GM19025 (cell line): ENCODE measurements around the gene ZBTB34.

Experiments used
- ATAC-seq: cut with Tn5 transposase; IDR thresholded peaks from one replicate; pipeline ENCODE4 v1.9.1; 2021; ENCODE audit warnings: mild to moderate bottlenecking, low read depth, moderate library complexity; ENCODE audit not compliant: unreplicated experiment

Gene ZBTB34

DNA sequence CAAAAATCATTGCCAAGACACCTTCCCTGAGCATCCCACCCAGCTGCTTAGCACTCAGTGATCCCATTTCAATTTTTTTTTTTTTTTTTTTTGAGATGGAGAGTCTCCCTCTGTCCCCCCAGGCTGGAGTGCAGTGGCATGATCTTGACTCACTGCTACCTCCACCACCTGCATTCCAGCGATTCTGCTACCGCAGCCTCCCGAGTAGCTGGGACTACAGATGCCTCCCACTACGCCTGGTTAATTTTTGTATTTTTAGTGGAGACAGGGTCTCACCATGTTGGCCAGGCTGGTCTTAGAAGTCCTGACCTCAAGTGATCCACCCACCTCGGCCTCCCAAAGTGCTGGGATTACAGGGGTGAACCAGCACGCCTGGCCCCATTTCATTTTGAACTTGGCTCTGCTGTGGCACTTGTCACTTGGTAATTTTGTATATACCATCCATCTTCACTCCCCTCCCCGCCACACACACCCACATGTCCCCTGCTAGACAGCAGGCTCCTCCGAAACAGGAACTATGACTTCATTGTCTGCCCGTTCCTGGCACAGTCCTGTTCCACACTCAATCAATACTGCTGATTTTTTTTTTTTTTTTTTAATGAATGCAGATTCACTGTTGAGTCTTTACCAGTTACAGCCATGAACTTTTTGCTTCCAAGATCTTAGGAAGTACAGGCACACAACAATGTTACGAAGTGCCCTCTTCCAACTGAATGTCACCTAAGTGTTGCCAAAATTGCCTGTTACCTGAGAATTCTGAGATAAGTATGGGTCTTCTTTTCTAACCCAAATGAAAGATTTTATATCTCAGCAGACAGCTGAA, 17.3 kb upstream of the ZBTB34 start:
- no peak for ATAC-seq

DNA sequence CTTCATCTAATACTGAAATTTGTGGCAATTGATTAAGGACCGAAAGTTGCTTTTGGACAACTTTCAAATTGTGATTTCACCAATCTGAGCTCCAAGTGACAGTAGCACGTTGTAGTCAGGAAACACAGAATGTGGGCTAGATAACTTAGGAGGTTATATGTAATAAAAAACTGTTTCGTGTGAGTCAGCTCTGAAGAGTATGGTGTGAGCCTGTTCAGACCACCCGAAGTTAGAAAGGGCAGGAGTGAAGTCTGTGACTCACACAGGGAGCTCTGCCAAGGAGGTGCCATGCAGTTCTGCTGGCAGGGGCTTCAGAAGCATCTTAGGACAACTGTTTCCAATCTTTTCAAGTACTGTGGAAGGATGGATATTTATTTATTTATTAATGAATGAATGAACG, 16.4 kb upstream of the ZBTB34 start:
- no peak for ATAC-seq

DNA sequence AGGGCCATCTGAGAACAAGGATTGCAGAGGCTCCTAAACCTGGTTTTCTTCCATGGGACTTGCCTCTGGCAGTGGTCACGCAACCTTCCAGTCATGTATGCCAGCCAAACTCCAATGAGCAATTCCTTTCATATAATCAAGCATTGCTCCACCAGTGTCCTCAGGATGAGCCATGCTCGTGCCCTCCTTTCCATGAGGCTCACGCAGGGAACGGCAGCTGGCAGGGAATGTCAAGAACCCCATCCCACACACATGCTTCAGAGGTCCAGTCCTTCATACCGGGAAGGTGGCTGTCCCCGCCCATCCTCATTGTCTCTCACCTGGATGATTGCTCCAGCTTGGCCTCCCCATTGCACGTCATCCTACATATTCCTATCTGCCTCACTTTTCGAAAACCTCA, 13.4 kb upstream of the ZBTB34 start:
- ATAC-seq: no peak

DNA sequence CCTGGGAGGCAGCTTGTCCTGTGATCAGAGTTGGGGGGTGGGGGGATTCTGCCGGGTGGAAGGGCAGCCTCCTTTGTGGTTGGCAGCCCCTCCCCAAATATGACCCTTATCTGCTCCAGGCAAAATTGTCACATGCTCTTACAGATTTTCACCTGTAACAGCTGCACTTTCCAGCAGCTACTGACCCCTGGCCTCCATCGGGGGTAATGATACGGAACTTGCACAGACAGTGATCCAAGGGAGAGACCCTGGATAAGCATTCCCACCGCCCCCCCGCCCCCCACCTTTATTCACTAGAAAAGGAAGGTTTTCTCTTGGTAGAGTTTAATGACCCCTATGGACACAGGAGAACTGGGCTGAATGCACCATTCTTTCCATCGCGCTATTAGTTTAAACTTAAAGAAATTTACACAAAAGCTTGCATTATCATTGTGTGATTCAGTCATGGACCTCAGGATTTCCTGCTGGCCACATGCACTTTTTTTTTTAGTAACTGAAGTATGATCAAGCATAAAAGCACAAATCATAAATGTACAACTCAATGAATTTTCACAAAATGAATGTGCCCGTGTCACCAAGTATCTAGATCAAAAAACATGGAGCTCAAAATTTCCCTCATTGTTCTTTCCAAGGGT, 10.7 kb upstream of the ZBTB34 start:
- no peak for ATAC-seq

DNA sequence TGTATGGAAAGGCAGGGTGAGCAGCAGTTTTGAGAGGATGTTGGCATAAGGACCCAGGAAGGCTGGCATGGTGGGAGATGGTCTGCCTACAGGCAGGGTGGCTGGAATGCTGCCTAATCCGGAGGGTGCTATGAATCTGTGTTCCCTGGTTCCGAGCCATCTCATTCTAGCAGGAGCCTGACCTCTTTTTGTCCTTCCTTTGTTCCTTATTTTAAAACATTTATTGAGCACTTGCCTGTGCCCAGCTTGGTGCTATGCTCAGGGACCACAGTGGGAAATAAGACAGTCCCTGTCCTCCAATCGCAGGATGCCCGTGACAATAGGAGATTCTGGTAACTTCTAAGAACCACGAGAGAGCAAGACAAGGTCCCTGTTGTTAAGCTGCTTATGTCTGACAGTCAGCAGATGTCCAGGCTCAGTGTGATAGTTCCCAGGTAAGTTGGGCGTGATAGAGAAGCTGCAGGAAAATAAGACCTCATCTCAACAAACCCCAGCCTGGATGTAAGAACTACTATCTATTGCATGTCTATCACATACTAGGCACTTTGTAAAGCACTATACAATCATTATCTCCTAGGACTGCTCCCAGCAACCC, 9.1 kb upstream of the ZBTB34 start:
- no peak for ATAC-seq

DNA sequence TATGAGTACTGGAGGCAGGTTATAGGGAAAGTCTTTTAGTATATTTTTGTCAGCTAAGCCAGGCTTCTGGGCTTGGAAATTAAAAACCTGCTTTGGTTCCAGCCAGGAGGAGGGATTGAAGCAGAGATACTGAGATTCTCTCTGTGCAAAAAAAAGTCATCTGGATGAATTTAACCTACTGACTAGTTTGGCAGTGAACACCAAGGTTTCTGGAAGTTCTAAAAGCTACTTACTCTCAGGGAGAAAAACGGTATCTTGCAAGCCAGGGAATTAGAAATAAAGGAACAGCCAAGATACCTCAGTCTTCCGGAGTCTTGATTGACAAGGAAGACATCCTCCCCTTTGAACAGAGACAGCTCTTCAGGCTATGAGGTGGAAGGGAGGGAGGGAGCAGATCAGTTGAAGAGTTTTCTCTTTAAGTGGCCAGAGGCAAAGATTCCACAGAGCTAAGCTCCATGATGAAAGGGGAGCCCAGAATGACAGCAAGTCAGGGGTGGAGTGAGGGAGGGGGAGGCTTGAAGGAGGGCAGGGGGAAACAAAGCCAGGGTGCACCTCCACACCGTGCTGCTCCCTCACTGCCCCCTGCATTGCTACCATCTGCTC, 8.3 kb upstream of the ZBTB34 start:
- no peak for ATAC-seq

DNA sequence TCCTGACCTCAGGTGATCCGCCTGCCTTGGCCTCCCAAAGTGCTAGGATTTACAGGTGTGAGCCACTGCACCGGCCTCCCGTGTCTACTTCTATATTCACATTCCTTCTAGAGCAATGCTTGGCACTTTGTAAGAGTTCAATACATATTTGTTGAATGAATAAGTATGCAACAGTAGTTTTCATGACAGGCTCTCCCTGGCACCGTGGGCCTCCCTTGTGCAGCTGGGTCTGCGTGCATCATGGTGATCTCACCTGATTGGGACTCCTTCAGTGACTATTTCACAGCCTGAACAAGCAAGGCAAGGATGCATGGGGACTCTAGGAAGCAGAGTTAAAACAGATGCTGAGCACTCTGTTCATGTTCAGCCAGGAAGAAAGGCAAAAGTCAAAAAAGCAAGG, 6.8 kb upstream of the ZBTB34 start:
- ATAC-seq: no peak

DNA sequence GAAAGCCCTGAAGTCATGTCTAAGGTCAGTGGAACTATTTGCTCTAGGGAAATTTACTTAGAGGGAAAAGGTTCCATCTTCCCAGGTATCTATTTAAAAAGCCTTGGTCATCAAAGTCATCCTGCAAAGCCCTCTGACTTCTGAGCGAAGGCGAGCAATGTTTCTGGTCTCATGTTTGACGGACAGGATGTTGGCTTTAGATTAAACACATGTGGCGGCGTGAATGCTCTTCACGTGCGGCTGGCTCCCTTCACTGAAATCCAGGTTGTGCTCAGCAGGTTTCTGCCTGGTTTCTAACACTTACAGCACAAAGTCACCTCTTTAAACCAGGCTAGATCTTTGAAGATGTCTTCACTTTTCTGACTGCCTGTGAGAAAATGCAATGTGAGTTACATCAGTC, 5.7 kb upstream of the ZBTB34 start:
- ATAC-seq: no peak

DNA sequence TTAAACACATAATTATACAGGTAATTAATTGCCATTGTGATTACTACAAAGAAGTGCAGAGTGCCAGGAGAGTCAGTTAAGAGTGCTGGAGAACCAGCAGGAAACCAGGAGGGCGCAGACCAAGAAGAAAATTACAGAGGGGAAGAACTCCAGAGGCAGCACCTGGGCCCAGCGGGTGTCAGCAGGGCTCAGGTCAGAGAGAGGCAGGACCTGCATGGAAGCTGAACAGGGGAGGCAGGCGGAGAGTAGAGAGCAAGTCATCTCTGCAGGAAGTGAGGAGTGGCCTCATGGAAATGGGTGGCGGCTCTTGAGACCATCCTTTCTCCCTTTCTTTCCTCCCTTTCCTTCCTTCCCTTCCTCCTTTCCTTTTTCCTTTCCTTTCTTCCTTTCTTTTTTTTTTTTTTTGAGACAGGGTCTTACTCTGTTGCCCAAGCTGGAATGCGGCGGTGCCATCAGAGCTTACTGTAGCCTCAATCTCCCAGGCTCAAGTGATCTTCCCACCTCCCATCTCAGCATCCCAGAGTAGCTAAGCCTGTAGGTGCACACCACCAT, 4.0 kb upstream of the ZBTB34 start:
- ATAC-seq: no peak

DNA sequence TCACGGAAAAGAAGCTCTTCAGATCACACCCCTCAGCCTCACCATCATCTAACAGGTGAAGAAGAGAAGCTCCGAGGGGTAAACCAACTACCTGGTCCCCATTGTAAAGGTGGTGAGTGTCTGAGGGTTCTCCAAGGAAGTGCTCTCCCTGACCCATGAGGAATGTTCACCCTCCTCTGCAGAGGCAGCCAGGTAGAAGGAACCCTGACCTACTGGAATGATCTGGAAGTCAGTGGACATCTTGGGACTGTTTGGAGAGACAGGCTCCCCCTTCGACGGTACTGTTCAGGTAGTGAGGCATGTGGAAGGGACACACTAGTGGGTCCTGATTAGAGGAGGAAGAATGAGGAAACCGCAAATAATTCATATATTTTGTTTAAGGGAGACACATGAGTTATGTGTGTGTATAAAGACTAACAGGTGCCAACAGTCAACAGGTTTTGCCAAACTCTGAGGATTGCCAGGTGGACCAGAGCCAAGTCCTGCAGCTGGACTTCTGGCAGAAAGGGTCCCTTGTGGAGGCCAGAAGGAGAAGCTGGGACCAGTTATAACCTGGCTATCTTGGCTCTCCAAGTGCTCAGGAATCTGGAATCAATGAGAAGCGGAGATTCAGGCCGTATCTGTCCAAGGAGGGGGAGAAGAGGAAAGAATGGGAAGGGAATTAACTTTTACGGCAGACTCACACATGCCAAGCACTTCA, 3.0 kb upstream of the ZBTB34 start:
- no peak for ATAC-seq

DNA sequence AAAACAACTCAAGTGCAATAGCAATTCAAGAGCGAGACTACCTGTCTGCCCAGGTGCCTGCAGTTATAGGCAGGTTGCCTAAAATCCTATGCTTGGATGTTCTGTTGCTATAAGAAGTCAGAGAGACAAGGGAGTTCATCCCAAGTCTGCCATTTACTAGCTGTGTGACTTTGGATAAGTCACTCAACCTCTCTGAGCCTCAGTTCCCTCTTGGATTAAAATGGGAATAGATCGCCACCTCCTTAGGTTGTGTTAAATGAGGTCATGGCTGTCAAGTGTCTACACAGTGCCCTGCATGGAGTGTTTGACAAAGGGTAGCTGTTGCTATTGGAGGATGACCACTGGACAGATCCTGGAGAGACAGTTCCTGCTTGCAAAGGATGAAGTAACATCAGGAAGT, 1.3 kb upstream of the ZBTB34 start:
- ATAC-seq: no peak

DNA sequence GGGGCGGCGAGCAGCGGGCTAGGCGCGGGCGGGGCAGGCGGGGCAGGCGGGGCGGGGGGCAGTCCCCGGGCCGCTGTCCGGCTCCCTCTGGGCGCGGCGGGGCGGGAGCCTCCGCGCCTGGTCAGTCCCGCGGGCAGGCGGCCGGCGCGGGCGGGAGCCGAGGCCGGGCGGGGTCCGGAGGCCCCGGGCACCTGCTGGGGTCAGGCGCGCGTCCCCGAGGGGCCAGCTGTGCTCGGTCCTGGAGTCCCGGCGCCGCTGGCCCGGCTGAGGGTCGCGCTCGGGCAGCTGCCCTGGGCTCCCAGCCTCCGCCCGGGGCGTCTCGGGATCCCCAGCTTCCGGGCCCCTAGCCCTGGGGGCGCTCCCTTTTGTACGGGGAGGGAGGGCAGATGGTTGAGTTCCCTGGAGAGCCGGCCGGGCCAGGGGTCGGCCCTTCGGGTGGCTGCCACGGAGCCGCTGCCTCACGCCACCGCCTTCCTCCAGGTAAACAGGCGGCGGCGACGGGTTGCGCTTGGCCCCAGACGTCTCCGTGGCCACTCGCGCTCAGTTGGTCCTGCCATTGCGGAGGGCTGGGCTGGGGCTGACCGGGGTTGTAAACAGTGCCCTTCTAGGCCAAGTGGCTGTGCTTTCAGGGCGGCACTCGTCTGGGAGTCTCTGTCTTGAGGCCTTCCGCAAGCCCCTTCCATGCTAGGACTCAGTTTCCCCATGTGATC, 473 bp downstream of the ZBTB34 start:
- ATAC-seq: peak; percentile 25

DNA sequence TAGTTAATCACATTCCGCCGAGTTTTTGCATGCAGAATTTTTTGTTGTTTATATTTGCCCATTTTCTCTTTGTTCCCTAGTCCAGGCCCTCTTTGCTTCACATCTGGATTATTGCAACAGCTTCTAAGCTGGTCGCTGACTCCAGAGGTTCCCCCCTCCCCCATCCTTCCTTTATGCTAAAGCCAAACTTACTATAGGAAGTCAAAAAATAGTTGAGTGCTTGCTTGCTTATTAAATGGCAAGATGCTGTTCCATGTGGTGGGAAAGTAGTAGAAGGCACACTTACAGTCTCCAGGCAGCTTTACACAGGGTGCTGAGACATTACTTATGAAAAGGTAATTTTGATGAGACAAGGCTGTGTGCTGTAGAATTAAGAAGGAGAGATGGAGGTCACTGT, 1.3 kb downstream of the ZBTB34 start:
- ATAC-seq: no peak

DNA sequence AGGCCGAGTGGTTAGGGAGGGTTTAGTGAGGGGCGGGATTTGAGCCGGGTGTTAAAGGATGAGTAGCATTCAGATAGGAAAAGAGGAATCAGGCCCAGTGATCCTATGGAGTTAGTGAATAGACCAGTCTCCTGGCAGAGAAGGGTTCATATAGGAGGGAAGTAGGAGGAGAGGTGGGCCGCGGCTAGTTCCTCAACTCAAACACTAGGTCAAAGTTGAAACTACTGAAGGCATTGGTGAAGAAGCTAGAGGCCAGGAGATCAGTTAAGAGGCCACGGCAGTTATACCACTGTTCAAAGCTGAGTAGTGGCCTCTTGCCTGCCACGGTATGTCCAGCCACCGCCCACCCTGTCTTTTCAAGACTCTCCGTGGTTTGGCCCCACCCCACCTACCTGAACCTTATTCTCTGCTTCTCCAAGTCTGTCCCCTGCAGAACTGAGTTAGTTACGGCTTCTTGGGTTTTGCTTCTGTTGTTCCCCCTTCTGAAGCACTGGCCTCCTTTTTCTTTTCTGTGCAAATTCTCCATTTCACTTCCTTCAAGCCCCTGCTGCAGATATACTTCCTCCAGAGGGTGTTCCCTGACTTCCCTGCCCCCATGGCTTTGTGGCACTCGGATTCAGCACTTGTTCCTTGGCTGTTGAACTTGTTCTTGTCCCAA, 1.8 kb downstream of the ZBTB34 start:
- no peak for ATAC-seq

DNA sequence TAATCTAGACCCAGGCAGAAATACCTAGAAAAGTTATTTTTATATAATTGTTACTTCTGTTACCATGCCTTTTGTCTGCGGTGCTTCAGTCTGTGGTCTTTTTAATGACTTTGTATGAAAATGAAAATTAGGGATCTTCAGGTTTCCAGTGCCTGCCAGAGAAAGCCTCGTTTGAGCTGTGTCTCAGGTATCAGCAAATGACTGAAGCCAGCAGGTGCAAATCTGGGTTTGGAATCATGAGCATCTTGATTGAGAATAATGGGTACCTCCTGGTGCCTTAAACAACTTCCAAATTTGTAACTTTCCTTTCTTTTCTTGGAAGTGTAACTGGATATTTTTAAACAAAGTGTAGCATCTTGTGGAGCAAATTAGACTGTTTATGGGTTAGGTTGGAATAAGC, 4.3 kb downstream of the ZBTB34 start:
- ATAC-seq: no peak

DNA sequence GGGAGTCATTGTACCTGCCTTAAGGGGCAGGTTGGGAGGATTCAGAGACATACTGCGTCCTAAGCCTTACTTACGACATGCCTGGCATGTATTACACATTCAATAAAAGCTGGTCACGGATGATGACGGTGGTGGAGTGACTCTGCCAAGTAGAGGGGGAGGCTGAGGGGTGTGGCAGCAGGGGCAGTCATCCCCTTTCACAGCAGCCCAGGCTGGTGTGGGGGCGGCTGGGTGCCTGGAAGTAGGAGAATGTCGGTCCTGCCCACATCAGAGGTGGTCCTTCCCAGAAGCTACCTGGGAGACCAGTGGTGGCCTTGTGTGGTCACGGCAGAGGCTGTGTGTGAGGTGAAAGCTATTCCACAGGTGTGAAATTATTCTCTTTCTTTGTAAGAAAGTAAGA, 8.9 kb downstream of the ZBTB34 start:
- ATAC-seq: no peak

DNA sequence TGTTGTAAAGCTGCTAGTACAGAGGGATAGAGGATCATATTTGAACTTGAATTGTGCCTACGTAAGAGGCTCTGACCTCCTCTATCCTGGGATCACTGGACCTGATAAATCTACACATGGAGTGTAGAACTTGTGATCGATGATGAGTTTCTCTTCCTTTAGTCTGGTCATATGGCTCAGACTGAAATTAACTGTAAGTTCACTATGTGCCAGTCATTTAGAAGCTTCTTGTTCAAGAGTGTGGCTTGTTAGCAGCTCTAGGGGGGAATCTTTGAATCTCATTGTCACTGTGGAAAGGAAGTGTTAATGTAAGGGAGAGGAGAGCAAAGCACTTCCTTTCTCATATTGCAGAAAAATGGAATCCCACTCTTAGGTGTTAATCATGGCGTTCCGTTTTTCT, 12.1 kb downstream of the ZBTB34 start:
- ATAC-seq: no peak

DNA sequence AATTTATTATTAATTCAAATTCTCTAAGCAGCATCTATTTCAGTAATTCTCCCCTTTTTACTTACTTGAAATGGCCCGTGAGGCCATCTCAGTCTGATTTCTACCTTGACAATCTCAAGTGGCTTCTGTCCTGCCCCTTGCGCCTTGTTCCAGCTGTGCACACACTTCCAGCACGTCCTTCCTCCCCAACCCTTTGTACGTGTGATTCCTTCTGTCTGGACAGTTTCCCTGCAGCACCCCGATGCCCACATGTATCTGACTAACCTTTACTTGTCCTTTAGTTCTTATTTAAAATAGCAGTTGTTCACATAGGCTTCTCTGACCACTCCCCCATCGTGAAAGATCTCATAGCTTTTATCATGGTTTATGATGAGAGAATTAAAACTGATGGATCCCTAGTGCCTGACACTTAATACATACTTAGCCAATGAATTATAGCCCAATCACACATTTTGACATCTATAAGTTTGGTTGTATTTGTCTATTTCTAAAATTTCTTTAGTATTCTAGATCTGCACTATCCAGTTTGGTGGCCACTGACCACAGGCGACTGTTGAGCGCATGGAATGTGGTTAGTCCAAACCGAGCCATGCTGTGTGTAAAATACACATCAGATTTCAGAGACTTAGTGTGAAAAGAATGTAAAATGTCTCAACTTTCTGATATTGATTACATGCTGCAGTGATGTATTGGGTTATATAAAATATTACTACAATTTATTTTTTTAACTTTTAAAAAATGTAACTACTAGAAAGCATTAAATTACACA, 14.3 kb downstream of the ZBTB34 start:
- ATAC-seq: no peak
